ENCODE results near the gene VAV2.

DNA sequence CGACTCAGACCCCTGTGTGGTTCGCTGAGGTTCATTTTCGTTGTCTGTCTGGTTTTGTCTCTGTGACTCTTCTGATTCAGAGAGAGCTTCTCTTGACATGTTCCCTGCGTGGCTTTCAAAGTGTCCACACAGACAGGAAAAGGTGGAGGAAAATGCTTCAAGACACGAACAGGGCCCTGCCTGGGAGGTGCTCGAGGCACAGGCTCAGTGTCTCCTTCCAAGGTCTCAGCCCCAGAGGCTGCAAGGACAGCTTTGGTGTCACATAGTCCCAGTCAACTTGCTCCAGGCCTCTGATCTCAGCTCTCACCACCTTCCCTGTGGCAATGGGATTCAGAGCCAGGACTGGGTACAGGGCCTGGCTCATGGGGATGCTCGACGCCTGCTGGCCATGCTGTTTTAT is 202.3 kb downstream of the VAV2 start:
- TF ChIP-seq POLR2A (IDR thresholded peaks at IDR 0.05; ENCODE audit: low read length) (no peak), NFE2L2 (conservative IDR thresholded peaks at IDR 0.05; ENCODE audit: low read length) (no peak), EP300 (IDR thresholded peaks at IDR 0.05) (no peak), RAD21 (conservative IDR thresholded peaks at IDR 0.05 in 1 of 2, IDR thresholded peaks at IDR 0.05 in 1 of 2) (no peak), EHMT2 (IDR thresholded peaks at IDR 0.05; ENCODE audit: low read depth) (no peak), JUN (IDR thresholded peaks at IDR 0.05) (no peak), HDAC2 (IDR thresholded peaks at IDR 0.05) (no peak)
- TF ChIP-seq, protein P1, sequence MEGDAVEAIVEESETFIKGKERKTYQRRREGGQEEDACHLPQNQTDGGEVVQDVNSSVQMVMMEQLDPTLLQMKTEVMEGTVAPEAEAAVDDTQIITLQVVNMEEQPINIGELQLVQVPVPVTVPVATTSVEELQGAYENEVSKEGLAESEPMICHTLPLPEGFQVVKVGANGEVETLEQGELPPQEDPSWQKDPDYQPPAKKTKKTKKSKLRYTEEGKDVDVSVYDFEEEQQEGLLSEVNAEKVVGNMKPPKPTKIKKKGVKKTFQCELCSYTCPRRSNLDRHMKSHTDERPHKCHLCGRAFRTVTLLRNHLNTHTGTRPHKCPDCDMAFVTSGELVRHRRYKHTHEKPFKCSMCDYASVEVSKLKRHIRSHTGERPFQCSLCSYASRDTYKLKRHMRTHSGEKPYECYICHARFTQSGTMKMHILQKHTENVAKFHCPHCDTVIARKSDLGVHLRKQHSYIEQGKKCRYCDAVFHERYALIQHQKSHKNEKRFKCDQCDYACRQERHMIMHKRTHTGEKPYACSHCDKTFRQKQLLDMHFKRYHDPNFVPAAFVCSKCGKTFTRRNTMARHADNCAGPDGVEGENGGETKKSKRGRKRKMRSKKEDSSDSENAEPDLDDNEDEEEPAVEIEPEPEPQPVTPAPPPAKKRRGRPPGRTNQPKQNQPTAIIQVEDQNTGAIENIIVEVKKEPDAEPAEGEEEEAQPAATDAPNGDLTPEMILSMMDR (IDR thresholded peaks at IDR 0.05): no peak

Measured in A549 (cell line).